GM12878 (cell line): Measurements from ENCODE around the gene COX15. TPM values are rescaled to one million over a fixed set of nuclear protein-coding genes. Genes with fewer than 3 reads are reported as not detected.

Source experiments
- BCL11A ChIP-seq: IDR thresholded peaks from 2 replicates; pipeline ENCODE4 v1.6.1; 2011; ENCODE audit warnings: low read depth, low read length
- BHLHE40 ChIP-seq, 2 experiments: fragments of 450-650 bp in 1 of 2; IDR thresholded peaks; 2 replicates each; pipeline ENCODE4 v1.6.1; 2011 to 2017; ENCODE audit warnings: low read depth in 2 of 2, borderline replicate concordance in 1 of 2, improper control_type of control experiment in 1 of 2, low read length in 1 of 2, mild to moderate bottlenecking in 1 of 2
- BRCA1 ChIP-seq: IDR thresholded peaks from 2 replicates; pipeline ENCODE4 v1.6.1; 2011; ENCODE audit warnings: low read depth, low read length, improper control_type of control experiment
- GATAD2B ChIP-seq: fragments of 450-650 bp; conservative IDR thresholded peaks from 2 replicates; pipeline ENCODE4 v1.6.1; 2017; ENCODE audit warnings: low read depth, mild to moderate bottlenecking, moderate library complexity
- IKZF2 ChIP-seq, 2 experiments: fragments of 450-650 bp; IDR thresholded peaks; 2 replicates each; pipeline ENCODE4 v1.6.1; 2017; ENCODE audit warnings: mild to moderate bottlenecking in 2 of 2, moderate library complexity in 2 of 2
- MEF2A ChIP-seq: IDR thresholded peaks from 2 replicates; pipeline ENCODE4 v1.6.1; 2011; ENCODE audit warnings: low read depth, mild to moderate bottlenecking, low read length, moderate library complexity; ENCODE audit not compliant: insufficient read depth
- NFIC ChIP-seq: IDR thresholded peaks from 2 replicates; pipeline ENCODE4 v1.6.1; 2012; ENCODE audit warnings: low read depth, mild to moderate bottlenecking, inconsistent platforms, low read length, moderate library complexity
- SPI1 ChIP-seq: IDR thresholded peaks from 2 replicates; pipeline ENCODE4 v1.6.1; 2011; ENCODE audit warnings: low read depth, mild to moderate bottlenecking, low read length, moderate library complexity, borderline replicate concordance; ENCODE audit not compliant: insufficient read depth
- SREBF1 ChIP-seq: IDR thresholded peaks from 2 replicates; pipeline ENCODE4 v1.6.1; 2012; ENCODE audit warnings: mild to moderate bottlenecking, low read length
- polyA plus RNA-seq, 11 experiments: library from polyadenylated mRNA; depleted of rRNA in 4 of 11; unstranded in 6 of 11; stranded (reverse) in 5 of 11; fragments of >200 nt; fragmentation: Nextera tagmentation in 4 of 11; fragmentation: Illumina TruSeq in 1 of 11; extraction: Ambion mirVana in 4 of 11; extraction: Trizol in 1 of 11; gene quantifications; 1 replicate in 1 of 11; 2 replicates in 10 of 11; pipeline versions ENCODE4 v1.2.1 to v1.2.3, GENCODE V29; 2011 to 2016; ENCODE audit warnings: inconsistent platforms in 2 of 11, missing spikeins in 2 of 11, low read depth in 1 of 11
- total RNA-seq, 4 experiments: library from RNA; depleted of rRNA in 3 of 4; stranded (reverse); fragments of >200 nt in 3 of 4; fragmentation: Illumina TruSeq in 1 of 4; extraction: Trizol in 1 of 4; gene quantifications; 2 replicates each; pipeline versions ENCODE4 v1.2.1 to v1.2.3, GENCODE V29; 2013 to 2021
- TF ChIP-seq, protein P1 (sequence below): fragments of 450-650 bp; IDR thresholded peaks from 2 replicates; pipeline ENCODE4 v1.6.1; 2016; ENCODE audit warnings: mild to moderate bottlenecking, moderate library complexity, borderline replicate concordance
- TF ChIP-seq, protein P2 (sequence below): fragments of 450-650 bp; formaldehyde crosslinking; IDR thresholded peaks from 2 replicates; pipeline ENCODE4 v1.4.0; 2022; ENCODE audit warnings: mild to moderate bottlenecking, moderate library complexity

Gene COX15
- total and polyA plus RNA-seq, 10 of the 15 experiments (the other 5 are each of a cell fraction or from before 2014, with no cell fraction given), result 30.2 to 50.7 (median 38.3) TPM

DNA sequence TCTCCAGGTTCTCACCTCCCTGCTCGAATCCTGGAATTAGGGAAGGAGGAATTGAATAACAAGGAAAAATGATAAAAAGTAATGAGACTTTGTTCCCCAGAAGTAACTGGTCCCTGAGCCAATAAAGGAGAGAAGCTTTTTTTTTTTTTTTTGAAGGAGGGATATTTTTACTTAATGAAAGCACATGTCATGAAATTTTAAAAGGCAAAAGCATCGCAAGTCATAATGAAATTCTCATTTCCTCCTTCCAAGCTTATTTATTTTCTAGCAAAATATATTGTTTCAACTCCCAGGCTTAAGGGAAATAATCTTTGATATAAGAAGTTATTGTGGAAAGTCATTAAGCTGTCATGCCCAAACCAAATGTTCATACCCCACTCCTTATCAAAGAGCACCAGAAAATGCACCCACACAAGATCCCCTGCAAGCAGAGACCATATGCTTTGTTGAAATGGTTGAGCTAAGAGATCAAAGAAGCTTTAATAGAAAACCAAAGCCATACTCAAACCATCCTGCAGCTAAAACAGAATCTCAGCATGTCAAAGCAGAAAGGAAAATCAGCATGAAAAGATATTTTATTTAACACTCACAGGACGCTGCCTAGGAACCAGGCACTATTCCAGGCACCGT, 33.9 kb upstream of the COX15 start (continued):
- TF ChIP-seq, protein P1, sequence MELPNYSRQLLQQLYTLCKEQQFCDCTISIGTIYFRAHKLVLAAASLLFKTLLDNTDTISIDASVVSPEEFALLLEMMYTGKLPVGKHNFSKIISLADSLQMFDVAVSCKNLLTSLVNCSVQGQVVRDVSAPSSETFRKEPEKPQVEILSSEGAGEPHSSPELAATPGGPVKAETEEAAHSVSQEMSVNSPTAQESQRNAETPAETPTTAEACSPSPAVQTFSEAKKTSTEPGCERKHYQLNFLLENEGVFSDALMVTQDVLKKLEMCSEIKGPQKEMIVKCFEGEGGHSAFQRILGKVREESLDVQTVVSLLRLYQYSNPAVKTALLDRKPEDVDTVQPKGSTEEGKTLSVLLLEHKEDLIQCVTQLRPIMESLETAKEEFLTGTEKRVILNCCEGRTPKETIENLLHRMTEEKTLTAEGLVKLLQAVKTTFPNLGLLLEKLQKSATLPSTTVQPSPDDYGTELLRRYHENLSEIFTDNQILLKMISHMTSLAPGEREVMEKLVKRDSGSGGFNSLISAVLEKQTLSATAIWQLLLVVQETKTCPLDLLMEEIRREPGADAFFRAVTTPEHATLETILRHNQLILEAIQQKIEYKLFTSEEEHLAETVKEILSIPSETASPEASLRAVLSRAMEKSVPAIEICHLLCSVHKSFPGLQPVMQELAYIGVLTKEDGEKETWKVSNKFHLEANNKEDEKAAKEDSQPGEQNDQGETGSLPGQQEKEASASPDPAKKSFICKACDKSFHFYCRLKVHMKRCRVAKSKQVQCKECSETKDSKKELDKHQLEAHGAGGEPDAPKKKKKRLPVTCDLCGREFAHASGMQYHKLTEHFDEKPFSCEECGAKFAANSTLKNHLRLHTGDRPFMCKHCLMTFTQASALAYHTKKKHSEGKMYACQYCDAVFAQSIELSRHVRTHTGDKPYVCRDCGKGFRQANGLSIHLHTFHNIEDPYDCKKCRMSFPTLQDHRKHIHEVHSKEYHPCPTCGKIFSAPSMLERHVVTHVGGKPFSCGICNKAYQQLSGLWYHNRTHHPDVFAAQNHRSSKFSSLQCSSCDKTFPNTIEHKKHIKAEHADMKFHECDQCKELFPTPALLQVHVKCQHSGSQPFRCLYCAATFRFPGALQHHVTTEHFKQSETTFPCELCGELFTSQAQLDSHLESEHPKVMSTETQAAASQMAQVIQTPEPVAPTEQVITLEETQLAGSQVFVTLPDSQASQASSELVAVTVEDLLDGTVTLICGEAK, result peak; percentile 13; the same call in 1 of the 2 replicates
- TF ChIP-seq IKZF2 (IDR thresholded peaks at IDR 0.05), result peak; percentile 32 to 42; a peak in 2 of 4 replicates
- peak; percentile 88 for TF ChIP-seq SPI1
- peak; percentile 60 for TF ChIP-seq NFIC
- TF ChIP-seq GATAD2B, result no peak
- 0 out of 2 replicates have a peak, but pooled peaks have one; percentile 28 for TF ChIP-seq MEF2A
- 0 out of 4 replicates have a peak, but pooled peaks of 1 of the 2 experiments have one; percentile 26 for TF ChIP-seq BHLHE40 (IDR thresholded peaks at IDR 0.05; ENCODE audit: borderline replicate concordance in 1 of 2, low read depth in 2 of 2, low read length in 1 of 2)
- TF ChIP-seq BCL11A, result peak; percentile 28; the same call in 1 of the 2 replicates
- TF ChIP-seq SREBF1, result no peak
- TF ChIP-seq, protein P2, sequence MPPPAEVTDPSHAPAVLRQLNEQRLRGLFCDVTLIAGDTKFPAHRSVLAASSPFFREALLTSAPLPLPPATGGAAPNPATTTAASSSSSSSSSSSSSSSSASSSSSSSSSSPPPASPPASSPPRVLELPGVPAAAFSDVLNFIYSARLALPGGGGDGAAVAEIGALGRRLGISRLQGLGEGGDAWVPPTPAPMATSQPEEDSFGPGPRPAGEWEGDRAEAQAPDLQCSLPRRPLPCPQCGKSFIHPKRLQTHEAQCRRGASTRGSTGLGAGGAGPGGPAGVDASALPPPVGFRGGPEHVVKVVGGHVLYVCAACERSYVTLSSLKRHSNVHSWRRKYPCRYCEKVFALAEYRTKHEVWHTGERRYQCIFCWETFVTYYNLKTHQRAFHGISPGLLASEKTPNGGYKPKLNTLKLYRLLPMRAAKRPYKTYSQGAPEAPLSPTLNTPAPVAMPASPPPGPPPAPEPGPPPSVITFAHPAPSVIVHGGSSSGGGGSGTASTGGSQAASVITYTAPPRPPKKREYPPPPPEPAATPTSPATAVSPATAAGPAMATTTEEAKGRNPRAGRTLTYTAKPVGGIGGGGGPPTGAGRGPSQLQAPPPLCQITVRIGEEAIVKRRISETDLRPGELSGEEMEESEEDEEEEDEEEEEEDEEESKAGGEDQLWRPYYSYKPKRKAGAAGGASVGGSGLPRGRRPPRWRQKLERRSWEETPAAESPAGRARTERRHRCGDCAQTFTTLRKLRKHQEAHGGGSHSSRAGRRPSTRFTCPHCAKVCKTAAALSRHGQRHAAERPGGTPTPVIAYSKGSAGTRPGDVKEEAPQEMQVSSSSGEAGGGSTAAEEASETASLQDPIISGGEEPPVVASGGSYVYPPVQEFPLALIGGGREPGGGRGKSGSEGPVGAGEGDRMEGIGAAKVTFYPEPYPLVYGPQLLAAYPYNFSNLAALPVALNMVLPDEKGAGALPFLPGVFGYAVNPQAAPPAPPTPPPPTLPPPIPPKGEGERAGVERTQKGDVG, result no peak
- TF ChIP-seq BRCA1, result no peak
